T1000 (cell line): ENCODE measurements around the gene NLGN3.
A peak's percentile ranks its signal among the peaks of the same experiment; 100 is the strongest.

Experiments
- DNase-seq: peaks from one replicate; lab custom pipeline; 2025; ENCODE audit warnings: mixed read lengths; lab: John Stamatoyannopoulos, UW

NLGN3 gene

DNA sequence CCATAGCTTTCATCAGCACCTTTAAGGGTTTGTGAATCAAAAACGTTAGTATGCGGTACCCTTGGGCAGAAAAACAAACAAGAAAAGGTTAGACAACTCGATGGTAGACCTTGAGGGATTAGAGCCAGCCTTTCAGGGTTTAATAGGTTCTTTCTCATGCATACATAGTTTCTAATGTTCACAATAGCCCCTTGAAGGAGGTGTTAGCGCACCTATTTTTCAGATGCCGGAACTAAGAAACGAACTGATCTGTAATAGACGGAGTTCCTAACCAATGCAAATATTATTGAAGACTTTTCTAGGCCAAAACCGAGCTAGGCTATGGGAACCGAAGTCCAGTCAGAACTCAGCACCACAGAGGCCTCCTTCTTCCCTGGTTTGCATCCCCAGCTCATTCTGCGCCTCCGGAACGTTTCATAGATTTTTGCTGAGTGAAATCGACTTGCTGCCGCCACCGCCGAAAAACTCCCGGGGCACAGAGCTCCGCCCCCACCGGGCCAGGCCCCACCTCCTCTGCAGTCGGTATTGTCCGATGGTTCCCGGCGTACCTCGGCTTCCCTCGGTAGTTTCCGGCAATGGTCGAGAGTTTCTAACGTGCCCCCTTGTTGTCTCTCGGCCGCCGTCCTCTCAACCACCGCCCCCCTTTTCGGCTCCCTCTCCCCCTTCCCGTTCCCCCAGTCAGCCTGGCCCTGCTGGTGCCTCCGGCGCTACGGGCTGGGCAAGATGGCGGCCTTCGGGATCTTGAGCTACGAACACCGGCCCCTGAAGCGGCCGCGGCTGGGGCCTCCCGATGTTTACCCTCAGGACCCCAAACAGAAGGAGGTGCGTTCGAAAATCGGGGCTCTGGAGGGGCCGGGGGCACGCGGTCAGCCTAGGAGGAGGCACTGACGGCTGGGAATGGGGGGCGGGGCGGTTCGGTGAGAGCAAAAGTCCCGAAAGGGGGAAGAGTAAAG lies 26.3 kb upstream of the NLGN3 start, which contains the start of gene MED12:
MED12 (plus strand) TSS at position 565 of the 953 bp plus-strand sequence; CDS start at position 724, 159 bp downstream.
- peak; percentile 69 for DNase-seq

- peak; percentile 13 for DNase-seq
These were observed 25.6 kb upstream of the NLGN3 start for GRCh38 chrX:71118985-71119535.

GRCh38 chrX:71128166-71128833 lies 16.3 kb upstream of the NLGN3 start:
- DNase-seq: no peak

DNA sequence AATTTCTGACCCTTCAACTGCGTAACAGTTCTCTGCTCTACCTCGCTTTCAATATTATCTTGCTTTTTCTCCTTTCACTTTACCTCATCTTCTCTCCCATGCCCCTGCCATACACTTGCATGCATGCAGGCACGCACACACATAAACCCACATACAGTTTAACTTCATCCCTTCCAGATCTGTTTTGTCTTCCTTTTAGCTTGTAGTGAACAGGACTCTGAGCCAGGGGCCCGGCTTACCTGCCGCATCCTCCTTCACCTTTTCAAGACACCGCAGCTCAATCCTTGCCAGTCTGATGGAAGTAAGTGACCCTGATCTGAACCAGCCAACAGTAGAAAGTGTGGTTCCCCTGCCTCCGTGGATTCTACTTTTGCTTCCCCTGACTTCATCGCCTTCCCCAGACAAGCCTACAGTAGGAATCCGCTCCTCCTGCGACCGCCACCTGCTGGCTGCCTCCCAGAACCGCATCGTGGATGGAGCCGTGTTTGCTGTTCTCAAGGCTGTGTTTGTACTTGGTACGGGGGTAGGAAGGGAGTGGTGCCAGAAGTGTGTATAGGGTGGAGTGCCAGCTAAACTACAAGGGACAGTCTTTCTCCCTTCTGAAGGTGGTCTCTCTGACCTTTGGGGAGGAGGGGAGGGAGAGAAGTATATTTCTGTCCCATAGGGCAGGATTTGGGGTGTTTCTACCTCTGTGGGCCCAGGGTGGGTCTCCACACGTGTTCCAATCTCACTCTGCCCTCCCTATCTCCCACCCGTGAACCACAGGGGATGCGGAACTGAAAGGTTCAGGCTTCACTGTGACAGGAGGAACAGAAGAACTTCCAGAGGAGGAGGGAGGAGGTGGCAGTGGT lies 15.5 kb upstream of the NLGN3 start:
- DNase-seq: no peak

GRCh38 chrX:71131510-71131909 lies 13.1 kb upstream of the NLGN3 start:
- DNase-seq: no peak

GRCh38 chrX:71140440-71140839 lies 4.2 kb upstream of the NLGN3 start:
- DNase-seq: no peak

DNA sequence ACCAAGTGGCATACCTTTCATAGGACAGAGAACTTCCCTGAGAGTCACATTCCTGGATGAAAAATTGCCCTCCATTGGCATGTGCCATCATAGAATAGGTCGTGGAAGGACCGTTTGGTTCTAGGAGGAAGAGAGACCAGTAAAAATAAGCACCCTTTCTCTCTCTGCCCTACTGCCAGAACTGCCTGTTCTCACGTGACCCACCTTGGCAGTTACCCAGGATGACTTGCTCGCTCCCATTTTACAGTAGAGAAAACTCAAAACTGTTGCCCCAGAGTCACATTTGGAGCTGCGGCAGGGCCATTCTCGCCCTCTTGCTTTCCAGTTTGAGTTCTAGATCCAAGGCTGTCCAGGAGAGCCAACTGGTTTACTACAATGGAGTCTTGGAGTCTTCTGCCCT lies 1.1 kb upstream of the NLGN3 start:
- DNase-seq: no peak

- no peak for DNase-seq
These were observed 3.0 kb downstream of the NLGN3 start for GRCh38 chrX:71147496-71148277.

DNA sequence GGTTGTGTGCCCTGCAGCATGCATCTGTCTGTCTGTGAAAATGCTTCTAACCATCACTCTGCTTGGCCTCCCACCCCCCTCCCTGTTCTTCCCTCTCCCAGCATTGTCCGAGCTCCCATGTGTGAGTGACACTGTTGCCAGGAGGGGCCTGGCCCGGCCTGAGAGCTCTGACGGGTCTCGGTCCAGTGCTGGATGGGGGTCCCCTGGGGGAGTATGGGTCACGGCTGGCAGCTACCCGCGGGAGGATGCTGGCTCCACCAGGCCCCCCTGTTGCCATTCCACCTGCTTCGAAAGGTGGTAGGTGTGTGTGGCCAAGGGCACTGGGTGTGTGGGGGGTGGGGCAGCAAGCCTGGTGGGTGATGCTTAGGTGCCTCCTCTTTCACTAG lies 3.6 kb downstream of the NLGN3 start:
- DNase-seq: no peak

- no peak for DNase-seq
These were observed 6.7 kb downstream of the NLGN3 start for GRCh38 chrX:71151366-71151765.

DNA sequence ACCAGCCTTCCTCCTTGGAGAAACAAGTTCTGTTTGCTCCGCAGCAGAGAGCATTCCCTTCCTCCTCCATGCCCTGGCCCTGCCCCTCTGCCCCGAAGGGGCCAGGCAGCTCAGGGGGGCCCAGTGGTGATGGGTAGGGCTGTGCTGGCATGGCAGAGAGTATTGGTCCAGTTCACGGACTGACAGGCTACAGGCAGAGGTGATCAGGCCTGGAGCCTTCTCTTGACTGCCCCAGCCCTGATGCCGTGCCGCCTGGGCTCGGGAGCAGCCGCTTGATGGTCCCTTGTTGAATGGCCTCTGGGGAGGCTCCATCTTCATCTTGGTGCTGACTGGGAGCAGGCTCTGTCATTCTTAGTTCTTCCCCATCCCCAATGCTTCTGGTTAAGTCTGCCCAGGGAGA lies 9.6 kb downstream of the NLGN3 start:
- DNase-seq: no peak

GRCh38 chrX:71154641-71155040 lies 10.0 kb downstream of the NLGN3 start:
- DNase-seq: no peak

DNA sequence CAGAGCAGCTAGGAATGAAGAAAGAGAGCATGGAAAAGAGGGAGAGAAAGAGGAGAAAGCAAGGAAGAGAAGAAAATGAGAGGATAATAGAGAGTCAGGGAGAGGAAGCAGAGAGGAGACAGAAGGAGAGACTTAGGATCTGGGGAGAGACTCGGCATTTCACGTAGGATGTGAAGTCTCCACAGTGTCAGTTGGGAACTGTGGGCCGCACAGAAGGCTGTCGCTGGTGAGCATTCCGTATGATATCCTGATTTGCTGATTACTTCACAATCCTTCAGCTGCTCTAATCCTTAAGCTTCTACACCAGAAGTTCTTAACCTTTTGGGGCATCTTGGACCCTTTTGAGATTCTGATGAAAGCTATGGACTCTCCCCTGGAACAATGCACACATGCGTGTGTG lies 14.0 kb downstream of the NLGN3 start:
- DNase-seq: no peak

- no peak for DNase-seq
These were observed 14.7 kb downstream of the NLGN3 start for GRCh38 chrX:71159335-71159734.

DNA sequence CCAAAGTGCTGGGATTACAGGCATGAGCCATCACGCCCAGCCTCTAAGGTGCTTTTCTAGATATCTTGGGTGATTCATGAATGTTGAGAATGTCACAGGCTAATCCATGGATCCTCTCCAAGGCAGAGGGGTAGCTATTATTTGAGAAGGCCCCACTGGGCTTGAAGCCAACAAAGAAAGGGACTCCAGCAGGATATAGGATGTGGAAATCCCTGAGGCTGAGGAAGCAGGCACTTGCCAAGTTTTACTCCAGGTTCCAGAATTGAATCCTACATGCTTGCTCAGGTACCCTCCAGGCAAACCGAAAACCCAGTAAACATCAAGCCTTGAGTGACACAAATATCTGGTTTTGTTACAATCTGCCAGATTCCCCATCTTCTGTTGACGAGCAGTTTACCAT lies 15.8 kb downstream of the NLGN3 start:
- DNase-seq: no peak

GRCh38 chrX:71162981-71163380 lies 18.3 kb downstream of the NLGN3 start:
- no peak for DNase-seq

DNA sequence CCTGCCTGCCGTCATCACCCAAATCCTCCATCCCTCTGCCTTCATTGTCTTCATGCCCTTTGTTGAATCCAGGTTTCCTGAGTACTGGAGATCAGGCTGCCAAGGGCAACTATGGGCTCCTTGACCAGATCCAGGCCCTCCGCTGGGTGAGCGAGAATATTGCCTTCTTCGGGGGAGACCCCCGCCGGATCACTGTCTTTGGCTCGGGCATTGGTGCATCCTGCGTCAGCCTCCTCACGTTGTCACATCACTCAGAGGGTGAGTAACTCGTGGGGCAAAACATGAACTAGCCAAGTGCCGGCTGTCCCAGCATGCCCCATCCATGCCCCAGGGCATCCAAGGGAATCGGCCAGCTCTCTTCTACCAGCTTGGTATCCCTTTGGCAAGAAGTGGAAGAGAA lies 19.4 kb downstream of the NLGN3 start:
- no peak for DNase-seq

- no peak for DNase-seq
These were observed 21.8 kb downstream of the NLGN3 start for GRCh38 chrX:71166461-71166860.

DNA sequence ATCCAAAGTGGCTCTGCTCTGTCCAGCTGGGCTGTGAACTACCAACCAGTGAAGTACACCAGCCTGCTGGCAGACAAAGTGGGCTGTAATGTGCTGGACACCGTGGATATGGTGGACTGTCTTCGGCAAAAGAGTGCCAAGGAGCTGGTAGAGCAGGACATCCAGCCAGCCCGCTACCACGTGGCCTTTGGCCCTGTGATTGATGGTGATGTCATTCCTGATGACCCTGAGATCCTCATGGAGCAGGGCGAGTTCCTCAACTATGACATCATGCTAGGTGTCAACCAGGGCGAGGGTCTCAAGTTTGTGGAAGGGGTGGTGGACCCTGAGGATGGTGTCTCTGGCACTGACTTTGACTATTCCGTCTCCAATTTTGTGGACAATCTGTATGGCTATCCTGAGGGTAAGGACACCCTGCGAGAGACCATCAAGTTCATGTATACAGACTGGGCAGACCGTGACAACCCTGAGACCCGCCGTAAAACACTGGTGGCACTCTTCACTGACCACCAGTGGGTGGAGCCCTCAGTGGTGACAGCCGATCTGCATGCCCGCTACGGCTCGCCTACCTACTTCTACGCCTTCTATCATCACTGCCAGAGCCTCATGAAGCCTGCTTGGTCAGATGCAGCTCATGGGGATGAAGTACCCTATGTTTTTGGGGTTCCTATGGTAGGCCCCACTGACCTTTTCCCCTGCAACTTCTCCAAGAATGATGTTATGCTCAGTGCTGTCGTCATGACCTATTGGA lies 22.6 kb downstream of the NLGN3 start:
- DNase-seq: no peak

DNA sequence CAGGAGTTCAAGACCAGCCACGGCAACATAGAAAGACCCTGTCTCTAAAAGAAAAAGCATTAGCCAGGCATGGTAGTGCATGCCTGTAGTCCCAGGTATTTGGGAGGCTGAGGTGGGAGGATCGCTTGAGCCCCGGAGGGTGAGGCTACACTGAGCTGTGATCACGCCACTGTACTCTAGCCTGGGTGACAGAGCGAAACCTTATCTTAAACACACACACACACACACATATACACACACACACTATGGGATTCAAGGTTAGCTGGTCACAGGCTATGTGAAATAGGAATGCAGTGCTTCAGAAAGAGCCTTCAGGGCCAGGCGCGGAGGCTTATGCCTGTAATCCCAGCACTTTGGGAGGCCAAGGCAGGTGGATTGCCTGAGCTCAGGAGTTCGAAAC lies 23.5 kb downstream of the NLGN3 start:
- no peak for DNase-seq
